Lung (tissue), 12 donors: ENCODE results near the gene CFAP57. TPM values are rescaled to one million over a fixed set of nuclear protein-coding genes. Genes with fewer than 3 reads are reported as not detected.

ENCODE experiments used
- ATAC-seq: fragments of 200-7000 bp; cut with Tn5 transposase; one replicate; pipeline ENCODE4 v1.9.1; 2020; ENCODE audit warnings: moderate number of reproducible peaks; ENCODE audit not compliant: insufficient read depth, low FRiP score
- DNase-seq, 3 donors: peaks; one replicate each; pipeline ENCODE4 v3.0.0-alpha.2; 2013 to 2017
- H3K27ac ChIP-seq, 2 donors: one replicate each; pipeline ENCODE4 v1.5.1; 2013; ENCODE audit warnings: mild to moderate bottlenecking in 2 of 2, moderate library complexity in 2 of 2, control low read depth in 1 of 2, inconsistent platforms in 1 of 2, low read depth in 1 of 2, low read length in 1 of 2
- H3K27me3 ChIP-seq, 3 donors: one replicate each; pipeline ENCODE4 v1.5.1; 2013; ENCODE audit warnings: low read length in 2 of 3; ENCODE audit not compliant: control insufficient read depth in 3 of 3, insufficient read depth in 3 of 3
- H3K36me3 ChIP-seq, 4 donors: one replicate each; pipeline ENCODE4 v1.5.1; 2013; ENCODE audit warnings: low read length in 4 of 4, mild to moderate bottlenecking in 1 of 4, moderate library complexity in 1 of 4; ENCODE audit not compliant: control insufficient read depth in 4 of 4, insufficient read depth in 4 of 4
- H3K4me1 ChIP-seq, 5 donors: one replicate each; pipeline ENCODE4 v1.5.1; 2013; ENCODE audit warnings: low read length in 5 of 5, mild to moderate bottlenecking in 2 of 5, moderate library complexity in 1 of 5; ENCODE audit not compliant: control insufficient read depth in 5 of 5, insufficient read depth in 5 of 5
- H3K4me3 ChIP-seq: one replicate; pipeline ENCODE4 v1.5.1; 2013; ENCODE audit warnings: mild to moderate bottlenecking, control low read depth, moderate library complexity
- H3K9ac ChIP-seq, 2 donors: one replicate each; pipeline ENCODE4 v1.5.1; 2013; ENCODE audit warnings: low read length in 2 of 2, control low read depth in 1 of 2; ENCODE audit not compliant: insufficient read depth in 1 of 2
- H3K9me3 ChIP-seq, 4 donors: one replicate each; pipeline ENCODE4 v1.5.1; 2013; ENCODE audit warnings: low read length in 3 of 4, mild to moderate bottlenecking in 1 of 4, moderate library complexity in 1 of 4; ENCODE audit not compliant: control insufficient read depth in 4 of 4, insufficient read depth in 3 of 4
- CTCF ChIP-seq: IDR thresholded peaks from 2 replicates; pipeline ENCODE4 v1.5.1; 2012; ENCODE audit warnings: mild to moderate bottlenecking; ENCODE audit errors: control extremely low read depth, extremely low read depth
- WGBS, 2 donors: extraction: QIAGEN DNeasy Blood & Tissue Kit; methylation state at CpG; one replicate each; pipeline ENCODE4 v1.1.7; 2013; 5-methylcytosine and 5-hydroxymethylcytosine counted together
- polyA plus RNA-seq, 2 donors: library from polyadenylated mRNA; stranded (reverse); fragments of 200-250 nt; gene quantifications; one replicate each; pipeline ENCODE4 v1.2.1, GENCODE V29; 2013
- total RNA-seq, 2 donors: library from RNA; depleted of rRNA in 1 of 2; stranded (reverse); fragments of >200 nt in 1 of 2; gene quantifications; one replicate each; pipeline ENCODE4 v1.2.1, GENCODE V29; 2014 to 2021
- donor health status: control.
- donor health status: control.
- donor health status: Bipolar disorder and iron deficiency.
- donor health status: healthy.
- donor health status: DM: yes; HTN: yes; CAD: no.

The CFAP57 gene
- total and polyA plus RNA-seq, 4 donors, result 1.7 to 12.3 (median 6.3) TPM

GRCh38 chr1:43267818-43268425 is 95.8 kb downstream of the CFAP57 start:
- DNase-seq (no peak), ATAC-seq (no peak)
- no peak overlapping the region for H3K9ac ChIP-seq
- H3K27ac ChIP-seq, result peak overlapping the region in 1 of 2 donors; percentile 90
- peaks cover 0 to 5% (median 1%) of the 10 kb centered on the region in 4 donors for H3K9me3 ChIP-seq
- 86 to 89% methylated on average over 3 of the region's 3 CpGs for WGBS, 2 donors
- peaks cover 0 to 17% (median 10%) of the 10 kb centered on the region in 5 donors for H3K4me1 ChIP-seq
- no peak overlapping the region for H3K4me3 ChIP-seq
- no peaks in the 10 kb centered on the region for H3K27me3 ChIP-seq
- H3K36me3 ChIP-seq, result peaks cover 0 to 3% (median 0%) of the 10 kb centered on the region in 4 donors
- no peak for TF ChIP-seq CTCF

GRCh38 chr1:43269627-43270375 is 97.7 kb downstream of the CFAP57 start, which contains the start of gene TMEM125:
Gene TMEM125, plus strand, starts transcription at chr1:43269983. Its CDS starts 2,740 bp downstream, at chr1:43272723.
- WGBS, 2 donors, result 42 to 78% methylated on average over 7 of the region's 7 CpGs
- DNase-seq, result peak; percentile 60 to 86 (median 69)
- no peaks in the 10 kb centered on the region for H3K27me3 ChIP-seq
- peak; percentile 64 for ATAC-seq
- peaks cover 0 to 7% (median 0%) of the 10 kb centered on the region in 4 donors for H3K9me3 ChIP-seq
- peaks cover 0 to 3% (median 0%) of the 10 kb centered on the region in 4 donors for H3K36me3 ChIP-seq
- no peak for TF ChIP-seq CTCF
- no peak within 1 kb of the TSS for H3K9ac ChIP-seq
- H3K4me3 ChIP-seq, result peak within 1 kb of the TSS; percentile 34
- peaks cover 0 to 24% (median 16%) of the 10 kb centered on the region in 5 donors for H3K4me1 ChIP-seq
- peak within 1 kb of the TSS in 1 of 2 donors; percentile 92 for H3K27ac ChIP-seq

GRCh38 chr1:43270421-43271095 is 98.4 kb downstream of the CFAP57 start:
- peaks cover 0 to 24% (median 16%) of the 10 kb centered on the region in 5 donors for H3K4me1 ChIP-seq
- TF ChIP-seq CTCF, result no peak
- H3K9ac ChIP-seq, result no peak overlapping the region
- peaks cover 0 to 3% (median 0%) of the 10 kb centered on the region in 4 donors for H3K36me3 ChIP-seq
- ATAC-seq (peak; percentile 78), DNase-seq (peak; percentile 68 to 86 (median 81))
- H3K27me3 ChIP-seq, result no peaks in the 10 kb centered on the region
- H3K27ac ChIP-seq, result peak overlapping the region in 1 of 2 donors; percentile 92
- peaks cover 0 to 7% (median 0%) of the 10 kb centered on the region in 4 donors for H3K9me3 ChIP-seq
- peak overlapping the region; percentile 34 for H3K4me3 ChIP-seq
- WGBS, 2 donors, result 8 to 13% methylated on average over 29 of the region's 29 CpGs
